ENCODE measurements around the gene KIF1C.
"Not testable (repeated sequence)": the region's sequence is repeated elsewhere in the genome, so short reads cannot be mapped to it uniquely, and the experiment has no call there.

The KIF1C gene

DNA sequence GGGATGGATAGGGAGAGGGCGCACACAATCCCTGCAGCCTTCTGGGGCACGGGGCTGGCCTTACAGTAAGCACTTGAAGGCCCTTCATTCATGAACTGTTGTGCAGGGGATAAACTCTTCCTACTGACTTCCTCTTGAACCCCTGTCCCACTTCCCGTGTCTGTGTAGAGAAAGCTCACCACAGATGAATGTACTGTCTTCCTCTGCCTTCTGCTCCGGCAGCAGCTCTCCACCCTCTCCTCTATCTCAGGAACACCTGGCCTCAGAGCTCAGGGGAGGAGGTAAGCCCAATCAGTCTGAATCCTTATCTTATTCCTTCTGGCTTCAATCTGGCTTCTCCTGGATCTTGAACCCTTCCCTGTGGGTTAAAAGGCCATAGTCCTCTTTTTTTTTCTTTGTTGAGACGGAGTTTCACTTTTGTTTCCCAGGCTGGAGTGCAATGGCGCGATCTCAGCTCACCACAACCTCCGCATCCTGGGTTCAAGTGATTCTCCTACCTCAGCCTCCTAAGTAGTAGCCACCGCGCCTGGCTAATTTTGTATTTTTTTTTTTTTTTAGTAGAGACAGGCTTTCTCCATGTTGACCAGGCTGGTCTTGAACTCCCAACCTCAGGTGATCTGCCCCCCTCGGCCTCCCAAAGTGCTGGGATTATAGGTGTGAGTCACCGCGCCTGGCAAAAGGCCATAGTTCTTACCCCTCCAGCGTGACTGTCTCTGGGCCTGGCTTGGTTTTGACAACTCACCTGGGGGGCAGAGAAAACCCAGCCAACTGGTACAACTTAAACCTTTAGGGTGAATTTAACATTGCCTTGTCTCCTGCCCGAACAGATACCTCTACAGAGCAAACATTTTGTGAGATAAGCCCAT is 44.6 kb downstream of the KIF1C start:
- no peak for DNase-seq (ENCODE audit: insufficient read length, low spot score)
- FAIRE-seq = no peak

DNA sequence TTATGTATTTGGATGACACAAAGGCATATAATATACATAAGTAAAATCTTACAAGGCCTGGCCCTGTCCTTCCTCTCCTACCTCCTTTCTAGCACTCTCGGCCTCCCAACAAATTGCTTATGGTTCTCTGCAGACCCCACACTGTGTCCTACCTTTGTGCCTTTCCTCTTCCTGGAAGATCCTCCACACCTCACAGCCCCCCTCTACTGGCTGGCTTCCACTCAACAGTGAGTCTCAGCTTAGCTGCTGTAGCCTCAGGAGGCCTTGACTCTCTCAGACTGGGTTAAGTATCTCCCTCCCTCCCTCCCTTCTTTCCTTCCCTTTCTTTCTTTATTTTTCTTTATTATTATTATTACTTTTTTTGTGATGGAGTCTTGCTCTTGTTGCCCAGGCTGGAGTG is 45.8 kb downstream of the KIF1C start:
- no peak for DNase-seq (ENCODE audit: insufficient read length, low spot score)
- no peak for FAIRE-seq

DNA sequence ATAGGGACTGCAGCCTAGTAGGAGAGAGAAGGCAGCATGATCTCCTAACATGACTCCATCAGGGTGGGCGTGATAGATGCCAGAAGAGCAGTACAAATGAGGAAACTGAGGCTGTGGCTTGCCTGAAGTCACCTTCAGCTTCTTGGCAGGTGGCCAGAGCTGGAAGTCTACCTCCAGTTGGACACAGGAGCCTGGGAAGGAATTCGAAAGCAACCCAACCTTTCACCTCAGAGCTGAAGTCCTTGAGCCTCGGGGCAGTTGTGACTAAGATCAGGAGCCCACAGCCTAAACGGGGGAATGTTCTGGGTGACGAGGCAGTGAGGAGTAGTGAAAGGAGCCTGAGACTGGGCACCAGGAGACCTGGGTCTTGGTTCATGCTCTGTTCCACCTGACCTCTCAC is 46.9 kb downstream of the KIF1C start:
- no peak for DNase-seq (ENCODE audit: insufficient read length, low spot score)
- no peak for FAIRE-seq

DNA sequence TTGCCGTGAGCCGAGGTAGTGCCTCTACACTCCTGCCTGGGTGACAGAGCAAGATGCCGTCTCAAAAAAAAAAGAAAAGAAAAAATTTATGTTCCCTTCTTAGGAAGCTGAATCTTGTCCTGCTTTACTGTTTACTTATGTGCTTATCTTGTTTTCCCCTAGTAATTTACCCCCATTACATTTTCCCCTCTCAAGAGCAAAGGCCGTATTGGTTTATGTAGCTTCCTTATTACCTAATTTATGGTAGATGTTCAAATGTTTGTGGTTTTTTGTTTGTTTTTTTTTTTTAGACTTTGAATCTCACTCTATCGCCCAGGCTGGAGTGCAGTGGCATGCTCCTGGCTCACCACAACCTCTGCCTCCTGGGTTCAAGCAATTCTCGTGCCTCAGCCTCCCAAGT is 47.7 kb downstream of the KIF1C start:
- FAIRE-seq (no peak), DNase-seq (ENCODE audit: insufficient read length, low spot score) (no peak)

DNA sequence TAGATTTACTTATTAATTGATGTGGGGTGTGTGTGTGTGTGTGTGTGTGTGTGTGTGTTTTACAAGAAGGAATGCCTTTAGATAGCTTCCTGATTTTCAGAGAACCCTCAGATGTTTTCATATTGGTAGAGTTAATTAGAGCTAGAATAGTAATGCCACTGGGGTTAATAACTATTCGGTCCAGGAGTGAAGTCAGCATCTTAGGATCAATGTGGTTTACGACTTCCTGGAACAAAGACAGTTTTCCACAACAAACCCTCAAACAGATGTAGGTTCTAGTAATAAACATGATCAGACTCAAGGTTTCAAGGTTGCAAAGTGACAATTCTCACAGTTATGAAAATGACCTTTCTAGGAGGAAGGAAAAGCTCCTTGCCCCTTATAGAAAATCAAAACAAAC is 49.7 kb downstream of the KIF1C start:
- no peak for DNase-seq (ENCODE audit: insufficient read length, low spot score)
- no peak for FAIRE-seq

DNA sequence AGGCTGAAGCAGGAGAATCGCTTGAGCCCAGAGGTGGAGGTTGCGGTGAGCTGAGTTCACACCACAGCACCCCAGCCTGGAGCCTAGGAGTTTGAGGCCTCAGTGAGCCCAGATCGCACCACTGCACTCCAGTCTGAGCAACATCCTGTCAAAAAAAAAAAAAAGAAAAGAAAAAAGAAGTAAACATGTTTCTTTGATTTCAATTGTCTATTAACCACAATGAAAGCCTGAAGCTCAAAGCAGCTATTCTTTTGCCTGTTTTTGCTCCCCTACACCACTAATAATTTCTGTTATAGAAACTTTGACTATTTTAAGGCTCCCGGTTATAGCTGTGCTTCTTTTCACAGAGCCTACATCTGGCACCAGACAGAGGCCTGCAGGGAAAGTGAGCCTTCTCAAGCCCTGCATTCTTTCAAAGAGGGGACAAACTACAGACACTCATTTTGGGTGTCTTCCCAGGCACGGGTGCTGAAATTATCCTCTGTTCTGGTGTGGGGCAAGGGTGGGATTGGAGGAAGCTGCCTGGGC is 51.6 kb downstream of the KIF1C start:
- DNase-seq (ENCODE audit: insufficient read length, low spot score) (no peak), FAIRE-seq (peak; percentile 72)

DNA sequence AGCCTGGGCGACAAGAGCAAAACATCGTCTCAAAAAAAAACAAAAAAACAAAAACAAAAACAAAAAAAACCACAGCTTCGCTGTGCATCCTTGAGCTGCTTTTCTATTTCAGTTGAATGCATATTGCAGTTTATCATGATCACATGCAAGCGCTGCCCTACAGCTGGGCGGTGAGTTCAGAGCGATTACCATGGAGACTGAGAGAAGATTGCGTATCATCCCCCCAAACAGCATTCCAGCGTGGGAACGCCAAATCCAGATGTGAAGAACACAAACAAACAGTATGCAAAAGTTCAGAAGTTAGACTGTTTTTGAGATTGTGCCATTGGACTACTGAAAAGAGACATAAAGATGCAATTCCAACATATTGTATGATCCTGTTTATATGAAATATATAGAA is 52.5 kb downstream of the KIF1C start:
- FAIRE-seq (no peak), DNase-seq (ENCODE audit: insufficient read length, low spot score) (no peak)

DNA sequence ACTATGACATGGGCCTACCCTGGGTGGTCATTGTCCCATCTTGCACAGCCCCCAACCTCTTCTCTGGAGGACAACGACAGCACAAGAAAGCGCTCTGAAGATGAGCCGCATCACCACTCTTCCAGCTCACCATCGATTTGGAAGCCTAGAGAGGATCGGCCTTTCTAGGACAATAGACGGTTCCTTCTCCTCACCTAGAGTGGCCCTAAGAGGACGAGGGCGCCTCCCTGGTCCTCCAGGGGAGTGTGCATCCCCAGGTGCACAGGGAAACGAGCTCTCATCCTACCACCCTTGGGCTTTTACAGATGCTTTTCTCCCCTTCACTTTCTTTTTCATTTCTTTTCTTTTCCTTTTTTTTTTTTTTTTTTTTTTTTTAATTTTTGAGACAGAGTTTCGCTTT is 57.8 kb downstream of the KIF1C start:
- DNase-seq (ENCODE audit: insufficient read length, low spot score) (no peak), FAIRE-seq (no peak)

DNA sequence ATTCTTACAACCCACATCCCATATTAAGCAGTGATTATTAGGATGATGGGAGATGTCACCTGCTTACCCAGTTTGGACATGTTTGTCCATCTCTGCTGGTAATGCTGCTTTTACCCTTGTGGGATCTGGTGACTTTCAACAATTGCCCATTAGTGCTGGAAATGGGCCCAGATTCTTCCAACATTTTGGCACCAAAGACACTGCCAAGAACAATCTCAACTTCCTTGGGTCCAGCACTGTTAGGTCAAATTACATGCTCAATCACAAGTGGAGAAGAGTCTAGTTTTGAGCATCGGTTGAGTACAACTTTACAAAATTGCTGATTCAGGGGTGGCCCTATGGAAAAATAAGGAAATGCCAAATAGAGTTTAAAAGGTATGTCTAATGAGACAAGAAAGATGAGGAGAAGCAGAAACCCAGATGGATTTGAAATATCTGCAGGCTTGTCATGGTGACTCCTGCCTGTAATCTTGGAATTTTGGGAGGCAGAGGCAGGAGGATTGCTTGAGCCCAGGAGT is 67.5 kb downstream of the KIF1C start:
- no peak for DNase-seq (ENCODE audit: insufficient read length, low spot score)
- no peak for FAIRE-seq

DNA sequence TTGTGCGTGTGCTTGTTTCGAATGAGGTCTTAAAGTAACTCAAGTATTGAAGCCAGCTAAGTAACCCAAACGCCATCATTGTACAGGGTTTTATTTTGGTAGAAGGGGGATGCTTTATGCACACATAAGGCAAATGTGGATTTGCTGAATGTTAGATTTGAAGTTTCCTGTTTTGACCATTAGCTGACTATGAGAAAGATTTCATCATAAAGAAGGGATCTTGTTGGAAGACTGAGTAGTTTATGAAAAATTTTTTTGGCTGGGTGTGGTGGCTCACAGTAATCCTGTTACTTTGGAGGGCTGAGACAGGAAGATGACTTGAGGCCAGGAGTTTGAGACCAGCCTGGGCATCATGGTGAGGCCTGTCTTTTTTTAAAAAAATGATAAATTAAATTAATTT is 70.5 kb downstream of the KIF1C start:
- FAIRE-seq (no peak), DNase-seq (ENCODE audit: insufficient read length, low spot score) (no peak)

DNA sequence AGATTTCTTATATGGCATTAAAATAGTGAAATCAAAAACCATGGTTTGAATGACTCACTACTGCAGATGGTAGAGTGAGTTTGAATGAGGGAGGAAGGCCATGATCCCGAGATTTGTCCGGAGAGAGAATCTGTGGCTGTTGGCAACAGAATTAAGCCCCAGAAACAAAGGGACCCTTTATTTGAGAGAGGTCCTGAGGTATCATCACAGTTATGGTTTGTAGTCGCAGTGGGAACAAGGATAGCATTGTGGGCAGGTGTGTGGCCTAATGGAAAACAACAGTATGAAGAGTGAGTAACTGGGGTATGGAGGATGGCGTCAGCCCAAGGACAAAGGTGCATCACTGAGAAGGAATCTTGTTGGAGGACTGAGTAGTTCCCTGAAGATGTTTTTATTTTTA is 72.0 kb downstream of the KIF1C start:
- DNase-seq (ENCODE audit: insufficient read length, low spot score) = no peak

DNA sequence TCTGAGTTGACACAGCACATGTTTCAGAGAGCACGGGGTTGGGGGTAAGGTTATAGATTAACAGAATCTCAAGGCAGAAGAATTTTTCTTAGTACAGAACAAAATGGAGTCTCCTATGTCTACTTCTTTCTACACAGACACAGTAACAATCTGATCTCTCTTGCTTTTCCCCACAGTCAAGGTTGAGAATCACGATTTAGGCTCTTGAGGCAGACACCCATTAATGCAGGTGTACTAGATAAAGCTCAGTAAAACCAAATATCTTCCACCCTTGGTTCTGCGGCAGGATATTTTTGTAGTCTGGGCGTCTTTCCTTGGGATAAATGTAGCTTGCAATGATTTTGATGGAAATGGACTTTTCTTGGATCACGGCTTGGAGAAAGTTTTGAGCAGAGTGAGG is 77.7 kb downstream of the KIF1C start:
- FAIRE-seq; DNase-seq (ENCODE audit: insufficient read length, low spot score): not testable (repeated sequence)

More for the DNA sequence above, 72.0 kb downstream of the KIF1C start:
- FAIRE-seq = no peak

DNA sequence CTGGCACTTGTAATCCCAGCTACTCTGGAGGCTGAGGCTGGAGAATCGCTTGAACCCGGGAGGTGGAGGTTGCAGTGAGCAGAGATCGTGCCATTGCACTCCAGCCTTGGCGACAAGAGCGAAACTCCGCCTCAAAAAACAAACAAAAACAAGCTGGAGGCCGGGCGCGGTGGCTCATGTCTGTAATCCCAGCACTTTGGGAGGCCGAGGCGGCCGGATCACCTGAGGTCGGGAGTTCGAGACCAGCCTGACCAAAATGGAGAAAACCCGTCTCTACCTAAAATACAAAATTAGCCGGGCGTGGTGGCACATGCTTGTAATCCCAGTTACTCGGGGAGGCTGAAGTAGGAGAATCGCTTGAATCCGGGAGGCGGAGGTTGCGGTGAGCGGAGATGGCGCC is 79.5 kb downstream of the KIF1C start:
- not testable (repeated sequence) for FAIRE-seq; DNase-seq (ENCODE audit: insufficient read length, low spot score)

DNA sequence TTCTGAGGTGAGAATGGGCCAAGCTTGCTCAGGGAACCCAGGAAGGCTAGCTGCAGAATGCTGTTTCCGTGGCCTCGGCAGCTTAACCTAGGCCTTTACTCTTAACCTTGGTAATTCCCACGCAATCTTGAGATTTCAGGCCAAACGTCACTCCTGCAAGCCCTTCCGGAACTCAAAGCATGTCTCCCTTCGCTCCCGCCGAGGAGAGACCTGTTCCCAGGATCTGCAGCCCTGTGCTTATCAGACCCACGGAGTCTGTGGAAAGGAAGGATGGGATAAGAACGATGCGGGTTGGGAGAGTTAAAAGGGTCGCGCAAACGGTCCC is 80.0 kb downstream of the KIF1C start:
- DNase-seq (ENCODE audit: insufficient read length, low spot score) (no peak), FAIRE-seq (no peak)
